Esophagus muscularis mucosa (tissue), 4 donors: ENCODE measurements around the gene CD207. TPM values are rescaled to one million over a fixed set of nuclear protein-coding genes. Genes with fewer than 3 reads are reported as not detected.

Source experiments
- DNase-seq: peaks from one replicate; pipeline ENCODE4 v3.0.0-alpha.2; 2017; ENCODE audit errors: extremely low spot score
- H3K27ac ChIP-seq, 4 donors: fragments of 200-600 bp; sonication (generic); replicated peaks in 1 of 4; 1 replicate in 3 of 4; 2 replicates in 1 of 4; pipeline ENCODE4 v1.5.1; 2016 to 2019; ENCODE audit warnings: mild to moderate bottlenecking in 1 of 4
- H3K27me3 ChIP-seq, 4 donors: fragments of 200-600 bp; sonication (generic); one replicate each; pipeline versions ENCODE4 v1.5.1 to v1.6.0; 2016 to 2019
- H3K36me3 ChIP-seq, 4 donors: fragments of 200-600 bp; sonication (generic); one replicate each; pipeline ENCODE4 v1.5.1; 2016 to 2019
- H3K4me1 ChIP-seq, 4 donors: fragments of 200-600 bp; sonication (generic); one replicate each; pipeline ENCODE4 v1.5.1; 2016 to 2019
- H3K4me3 ChIP-seq, 4 donors: fragments of 200-600 bp; sonication (generic); 1 replicate in 2 of 4; 2 replicates in 2 of 4; pipeline ENCODE4 v1.5.1; 2016 to 2019; ENCODE audit warnings: mild to moderate bottlenecking in 4 of 4, moderate library complexity in 1 of 4
- H3K9me3 ChIP-seq, 4 donors: fragments of 200-600 bp; sonication (generic); 1 replicate in 3 of 4; 2 replicates in 1 of 4; pipeline ENCODE4 v1.5.1; 2016 to 2019
- CTCF ChIP-seq, 3 experiments: fragments of 200-600 bp in 2 of 3; fragments of 450-650 bp in 1 of 3; sonication (generic) in 2 of 3; IDR thresholded peaks; one replicate each; pipeline ENCODE4 v1.5.1; 2017 to 2019; ENCODE audit warnings: antibody characterized with exemption in 3 of 3, mild to moderate bottlenecking in 2 of 3, moderate library complexity in 1 of 3
- EP300 ChIP-seq: sonication (generic); formaldehyde crosslinking; IDR thresholded peaks from one replicate; pipeline ENCODE4 v1.6.1; 2017; ENCODE audit warnings: antibody characterized with exemption
- POLR2A ChIP-seq: fragments of 450-650 bp; IDR thresholded peaks from one replicate; pipeline ENCODE4 v1.6.1; 2017; ENCODE audit warnings: antibody characterized with exemption, moderate library complexity, mild to moderate bottlenecking, low read depth
- POLR2AphosphoS5 ChIP-seq, 2 donors: sonication (generic); formaldehyde crosslinking; IDR thresholded peaks; one replicate each; pipeline ENCODE4 v1.6.1; 2017; ENCODE audit warnings: antibody characterized with exemption in 2 of 2
- WGBS: methylation state at CpG from one replicate; pipeline ENCODE4 v1.1.5; 2018; 5-methylcytosine and 5-hydroxymethylcytosine counted together
- intact Hi-C: fragments of 100-400 bp; cut with DNase I; formaldehyde crosslinking; loops from one replicate; pipeline ENCODE4 v1.15.1; 2023
- total RNA-seq, 4 donors: library from RNA; depleted of rRNA; stranded (reverse); fragments of >200 nt; gene quantifications; one replicate each; pipeline versions ENCODE4 v1.1.0 to v1.2.1, GENCODE V29; 2016

The CD207 gene
- total RNA-seq, 4 donors from 2014 or later: 0.26 to 1.7 (median 0.68) TPM

GRCh38 chr2:70832386-70832785 is 3.2 kb downstream of the CD207 start:
- Histone ChIP-seq H3K27me3 (peaks cover 0 to 13% (median 0%) of the 10 kb centered on the region in 4 donors), H3K27ac (no peak overlapping the region), H3K4me1 (peaks cover 0 to 16% (median 2%) of the 10 kb centered on the region in 4 donors), H3K36me3 (no peaks in the 10 kb centered on the region), H3K9me3 (no peaks in the 10 kb centered on the region), H3K4me3 (no peak overlapping the region)
- intact Hi-C loops: no loop called here
- TF ChIP-seq POLR2A (no peak), EP300 (no peak), CTCF (IDR thresholded peaks at IDR 0.05) (no peak), POLR2AphosphoS5 (IDR thresholded peaks at IDR 0.05) (no peak)
- WGBS: 90% methylated on average over 2 of the region's 2 CpGs
- no peak for DNase-seq

- intact Hi-C loops: no loop called here
Measured at GRCh38 chr2:70831861-70832260, 3.8 kb downstream of the CD207 start.

GRCh38 chr2:70830366-70830765 is 5.2 kb downstream of the CD207 start:
- TF ChIP-seq CTCF (IDR thresholded peaks at IDR 0.05) (no peak), EP300 (no peak), POLR2A (no peak), POLR2AphosphoS5 (IDR thresholded peaks at IDR 0.05) (no peak)
- DNase-seq: no peak

More at GRCh38 chr2:70831861-70832260, 3.8 kb downstream of the CD207 start:
- no peak for DNase-seq
- 81% methylated on average over 6 of the region's 6 CpGs for WGBS
- Histone ChIP-seq H3K9me3 (no peaks in the 10 kb centered on the region), H3K4me3 (no peak overlapping the region), H3K27me3 (peaks cover 0 to 13% (median 0%) of the 10 kb centered on the region in 4 donors), H3K27ac (no peak overlapping the region), H3K36me3 (no peaks in the 10 kb centered on the region), H3K4me1 (peaks cover 0 to 16% (median 2%) of the 10 kb centered on the region in 4 donors)
- TF ChIP-seq POLR2A (no peak), POLR2AphosphoS5 (IDR thresholded peaks at IDR 0.05) (no peak), EP300 (no peak), CTCF (IDR thresholded peaks at IDR 0.05) (no peak)

GRCh38 chr2:70829916-70830315 is 5.7 kb downstream of the CD207 start:
- H3K4me3 ChIP-seq: no peak overlapping the region
- H3K9me3 ChIP-seq: no peaks in the 10 kb centered on the region
- H3K36me3 ChIP-seq: no peaks in the 10 kb centered on the region
- DNase-seq: no peak
- intact Hi-C loops: no loop called here
- peaks cover 0 to 16% (median 2%) of the 10 kb centered on the region in 4 donors for H3K4me1 ChIP-seq
- peaks cover 0 to 13% (median 0%) of the 10 kb centered on the region in 4 donors for H3K27me3 ChIP-seq
- H3K27ac ChIP-seq: no peak overlapping the region
- WGBS: 57% methylated on average over 1 of the region's 1 CpG
- no peak for TF ChIP-seq EP300
- no peak for TF ChIP-seq POLR2A
- TF ChIP-seq POLR2AphosphoS5 (IDR thresholded peaks at IDR 0.05): no peak
- no peak for TF ChIP-seq CTCF (IDR thresholded peaks at IDR 0.05)

More at GRCh38 chr2:70830366-70830765, 5.2 kb downstream of the CD207 start:
- intact Hi-C loops: no loop called here
- Histone ChIP-seq H3K27me3 (peaks cover 0 to 13% (median 0%) of the 10 kb centered on the region in 4 donors), H3K36me3 (no peaks in the 10 kb centered on the region), H3K9me3 (no peaks in the 10 kb centered on the region), H3K4me3 (no peak overlapping the region), H3K4me1 (peaks cover 0 to 16% (median 2%) of the 10 kb centered on the region in 4 donors), H3K27ac (no peak overlapping the region)
- WGBS: 61% methylated on average over 5 of the region's 5 CpGs
